Central memory CD8-positive, alpha-beta T cell (primary cell): ENCODE data around the gene HARS2.
"Not testable (repeated sequence)": the region's sequence is repeated elsewhere in the genome, so short reads cannot be mapped to it uniquely, and the experiment has no call there.

Experiments used
- ATAC-seq: fragments of 150-1000 bp; cut with Tn5 transposase; replicated peaks from 2 replicates; pipeline ENCODE4 v1.10.0; 2022; ENCODE audit warnings: mild to moderate bottlenecking, moderate FRiP score, moderate number of reproducible peaks; ENCODE audit not compliant: poor library complexity, severe bottlenecking; ENCODE audit errors: extremely low read depth
- DNase-seq, 2 donors: peaks; one replicate each; pipeline ENCODE4 v3.0.0; 2021; ENCODE audit warnings: low spot score in 2 of 2
- H3K27ac Mint-ChIP-seq: one replicate; pipeline ENCODE4 v1.8.0; 2022; ENCODE audit warnings: low read depth, mild to moderate bottlenecking, moderate library complexity, mixed read lengths
- H3K27me3 Mint-ChIP-seq: one replicate; pipeline ENCODE4 v1.8.0; 2022; ENCODE audit warnings: mixed read lengths
- H3K36me3 Mint-ChIP-seq: one replicate; pipeline ENCODE4 v1.8.0; 2022; ENCODE audit warnings: mild to moderate bottlenecking, moderate library complexity, mixed read lengths; ENCODE audit not compliant: insufficient read depth
- H3K4me1 Mint-ChIP-seq: one replicate; pipeline ENCODE4 v1.8.0; 2022; ENCODE audit warnings: mixed read lengths
- H3K4me3 Mint-ChIP-seq: one replicate; pipeline ENCODE4 v1.8.0; 2022; ENCODE audit warnings: mild to moderate bottlenecking, moderate library complexity, mixed read lengths
- H3K9me3 Mint-ChIP-seq: one replicate; pipeline ENCODE4 v1.8.0; 2022; ENCODE audit warnings: mixed read lengths

HARS2 gene

DNA sequence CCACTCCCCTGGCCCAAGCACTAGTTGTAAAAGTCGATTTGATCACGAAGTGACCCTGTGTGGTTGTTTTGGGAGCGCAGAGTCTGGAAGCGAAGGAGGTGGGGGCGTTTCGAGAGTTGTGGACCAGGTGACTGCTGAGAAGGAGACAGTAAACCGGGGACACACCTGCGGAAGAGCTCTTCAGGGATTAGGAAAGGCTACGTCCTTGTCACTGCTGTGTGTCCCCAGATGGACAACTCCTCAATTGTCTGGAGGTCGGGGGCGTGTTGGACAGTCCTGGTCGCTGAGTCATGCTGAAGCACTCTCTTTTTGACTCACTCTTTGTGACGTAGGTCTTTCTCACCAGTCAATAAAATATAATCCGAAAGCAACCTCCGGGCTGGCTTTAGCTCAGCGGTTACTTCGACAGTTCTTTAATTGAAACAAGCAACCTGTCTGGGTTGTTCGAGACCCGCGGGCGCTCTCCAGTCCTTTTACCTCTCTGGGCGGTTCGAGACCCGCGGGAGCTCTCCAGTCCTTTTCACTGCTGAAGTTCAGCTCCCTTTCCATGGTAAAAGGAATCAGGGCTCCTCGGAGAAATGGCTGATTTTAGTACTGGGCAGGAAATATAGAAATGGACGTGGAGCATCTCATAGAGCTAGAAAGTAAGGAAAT is 19.8 kb downstream of the HARS2 start:
- Mint-ChIP-seq H3K4me3 (peak overlapping the region; percentile 100), H3K9me3 (peaks cover 6% of the 10 kb centered on the region), H3K27ac (peak overlapping the region; percentile 100)

DNA sequence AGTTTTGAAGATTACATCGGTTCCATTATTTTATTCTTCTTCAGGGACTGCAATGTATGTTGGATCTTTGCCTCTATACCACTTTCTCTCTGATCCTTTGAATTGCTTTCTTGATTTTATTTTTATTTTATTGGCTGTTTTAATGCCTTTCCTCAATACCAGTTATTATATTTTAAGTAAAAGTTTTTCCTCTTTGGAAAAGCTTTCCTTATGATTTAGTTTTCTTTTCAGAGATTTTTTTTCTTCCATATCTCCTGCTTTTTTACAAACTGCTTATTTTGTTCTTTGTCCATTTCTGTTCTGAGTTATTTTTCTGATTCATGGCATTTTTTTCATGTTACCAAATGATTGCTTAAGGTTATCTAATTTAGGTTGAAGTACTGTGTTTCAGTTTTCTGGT is 20.5 kb downstream of the HARS2 start:
- DNase-seq (no peak), ATAC-seq (no peak)
- peaks cover 6% of the 10 kb centered on the region for H3K9me3 Mint-ChIP-seq
- H3K4me1 Mint-ChIP-seq, result peaks cover 23% of the 10 kb centered on the region
- H3K36me3 Mint-ChIP-seq, result peaks cover 26% of the 10 kb centered on the region
- peak overlapping the region; percentile 100 for H3K4me3 Mint-ChIP-seq
- peak overlapping the region; percentile 100 for H3K27ac Mint-ChIP-seq
- H3K27me3 Mint-ChIP-seq, result peaks cover 9% of the 10 kb centered on the region

More for the DNA sequence above, 19.8 kb downstream of the HARS2 start:
- Mint-ChIP-seq H3K4me1 (peaks cover 23% of the 10 kb centered on the region), H3K36me3 (peaks cover 34% of the 10 kb centered on the region), H3K27me3 (peaks cover 9% of the 10 kb centered on the region)
- peak; percentile 80 for ATAC-seq
- peak; percentile 80 to 92 for DNase-seq

DNA sequence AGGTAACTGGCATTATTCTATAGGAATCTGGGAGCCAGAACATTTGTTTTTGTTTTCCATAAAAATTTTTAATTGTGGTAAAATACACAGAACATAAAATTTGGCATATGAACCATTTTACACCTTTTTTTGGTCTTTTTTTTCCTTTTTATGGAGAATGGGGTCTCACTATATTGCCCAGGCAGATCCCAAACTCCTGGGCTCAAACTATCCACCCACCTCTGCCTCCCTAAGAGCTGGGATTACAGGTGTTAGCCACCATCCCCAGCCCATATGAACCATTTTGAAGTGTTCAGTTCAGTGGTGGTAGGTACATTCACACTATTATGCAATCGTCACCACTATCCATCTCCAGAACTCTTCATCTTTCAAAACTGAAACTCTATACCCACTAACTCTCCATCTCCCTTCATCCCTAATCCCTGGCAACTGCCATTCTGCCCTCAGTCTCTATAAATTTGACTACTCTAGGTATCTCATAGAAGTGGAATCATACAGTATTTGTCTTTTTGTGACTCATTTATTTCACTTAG is 22.4 kb downstream of the HARS2 start:
- Mint-ChIP-seq H3K4me3 (no peak overlapping the region), H3K4me1 (peaks cover 23% of the 10 kb centered on the region), H3K9me3 (peaks cover 6% of the 10 kb centered on the region), H3K27ac (no peak overlapping the region), H3K27me3 (peaks cover 9% of the 10 kb centered on the region), H3K36me3 (peaks cover 28% of the 10 kb centered on the region)
- ATAC-seq (no peak), DNase-seq (no peak)

DNA sequence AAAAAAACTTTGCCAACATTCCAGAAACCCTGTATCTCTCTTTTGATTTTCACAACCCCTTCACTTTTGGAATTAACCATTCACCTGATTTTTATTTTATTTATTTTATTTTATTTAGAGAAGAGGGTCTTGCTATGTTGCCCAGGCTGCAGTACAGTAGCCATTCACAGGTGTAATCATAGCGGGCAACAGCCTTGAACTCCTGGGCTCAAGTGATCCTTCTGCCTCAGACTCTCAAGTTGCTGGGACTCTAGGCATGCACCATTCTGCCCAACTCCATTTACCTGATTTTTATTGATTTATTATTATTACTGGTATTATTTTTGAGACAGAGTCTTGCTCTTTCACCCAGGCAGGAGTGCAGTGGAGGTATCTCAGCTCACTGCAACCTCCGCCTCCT is 25.0 kb downstream of the HARS2 start:
- peaks cover 13% of the 10 kb centered on the region for H3K36me3 Mint-ChIP-seq
- not testable (repeated sequence) for H3K9me3 Mint-ChIP-seq, ATAC-seq, H3K4me3 Mint-ChIP-seq, H3K4me1 Mint-ChIP-seq, H3K27me3 Mint-ChIP-seq, H3K27ac Mint-ChIP-seq, DNase-seq

DNA sequence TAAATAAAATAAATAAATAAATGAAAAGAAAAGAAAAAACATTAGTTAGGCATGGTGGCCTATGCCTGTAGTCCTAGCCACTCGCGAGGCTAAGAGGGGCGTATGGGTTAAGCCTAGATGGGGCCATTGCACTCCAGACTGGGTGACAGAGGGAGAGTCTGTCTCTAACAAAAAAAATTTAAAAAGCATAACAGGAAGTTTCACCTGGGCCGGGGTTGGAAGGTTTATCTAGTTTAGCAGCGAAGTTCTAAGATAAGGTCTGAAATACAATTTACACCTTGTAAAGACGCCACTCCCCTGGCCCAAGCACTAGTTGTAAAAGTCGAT is 27.0 kb downstream of the HARS2 start:
- Mint-ChIP-seq H3K27me3 (peaks cover 5% of the 10 kb centered on the region), H3K4me3 (no peak overlapping the region), H3K36me3 (peaks cover 7% of the 10 kb centered on the region), H3K4me1 (no peaks in the 10 kb centered on the region), H3K27ac (no peak overlapping the region), H3K9me3 (no peaks in the 10 kb centered on the region)
- ATAC-seq, result no peak
- no peak for DNase-seq

DNA sequence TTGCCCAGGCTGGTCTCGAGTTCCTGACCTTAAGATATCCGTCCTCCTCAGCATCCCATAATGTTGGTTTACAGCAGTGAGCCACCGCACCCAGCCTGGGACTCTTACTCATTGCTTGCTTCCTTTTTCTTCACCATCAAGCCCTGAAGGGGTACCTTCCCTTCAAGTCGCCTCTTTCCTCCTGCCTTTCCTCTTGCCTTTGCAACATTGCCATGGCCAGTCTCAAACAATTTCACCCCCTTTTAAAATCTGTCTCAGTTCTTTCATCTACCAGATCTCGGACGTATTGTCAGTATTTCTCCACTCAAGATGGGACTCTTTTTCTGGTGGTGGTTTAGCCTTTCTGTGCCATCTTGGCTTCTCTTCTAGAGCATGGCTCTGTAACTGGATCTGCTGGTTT is 29.5 kb downstream of the HARS2 start:
- not testable (repeated sequence) for H3K9me3 Mint-ChIP-seq, ATAC-seq, DNase-seq, H3K4me3 Mint-ChIP-seq, H3K4me1 Mint-ChIP-seq, H3K27ac Mint-ChIP-seq
- Mint-ChIP-seq H3K27me3 (peaks cover 11% of the 10 kb centered on the region), H3K36me3 (peaks cover 11% of the 10 kb centered on the region)

DNA sequence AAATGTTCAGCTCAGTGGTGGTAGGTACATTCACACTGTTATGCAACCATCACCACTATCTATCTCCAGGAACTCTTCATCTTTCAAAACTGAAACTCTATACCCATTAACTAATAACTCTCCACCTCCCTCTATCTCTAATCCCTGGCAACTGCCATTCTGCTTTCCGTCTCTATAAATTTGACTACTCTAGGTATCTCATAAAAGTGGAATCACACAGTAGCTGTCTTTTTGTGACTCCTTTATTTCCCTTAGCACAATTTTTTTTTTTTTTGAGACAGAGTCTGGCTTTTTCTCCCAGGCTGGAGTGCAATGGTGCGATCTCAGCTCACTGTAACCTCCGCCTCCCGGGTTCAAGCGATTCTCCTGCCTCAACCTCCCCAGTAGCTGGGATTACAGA is 30.1 kb downstream of the HARS2 start:
- not testable (repeated sequence) for H3K27ac Mint-ChIP-seq, DNase-seq, H3K4me1 Mint-ChIP-seq, H3K9me3 Mint-ChIP-seq, H3K4me3 Mint-ChIP-seq, ATAC-seq
- H3K36me3 Mint-ChIP-seq, result peaks cover 17% of the 10 kb centered on the region
- peaks cover 16% of the 10 kb centered on the region for H3K27me3 Mint-ChIP-seq

DNA sequence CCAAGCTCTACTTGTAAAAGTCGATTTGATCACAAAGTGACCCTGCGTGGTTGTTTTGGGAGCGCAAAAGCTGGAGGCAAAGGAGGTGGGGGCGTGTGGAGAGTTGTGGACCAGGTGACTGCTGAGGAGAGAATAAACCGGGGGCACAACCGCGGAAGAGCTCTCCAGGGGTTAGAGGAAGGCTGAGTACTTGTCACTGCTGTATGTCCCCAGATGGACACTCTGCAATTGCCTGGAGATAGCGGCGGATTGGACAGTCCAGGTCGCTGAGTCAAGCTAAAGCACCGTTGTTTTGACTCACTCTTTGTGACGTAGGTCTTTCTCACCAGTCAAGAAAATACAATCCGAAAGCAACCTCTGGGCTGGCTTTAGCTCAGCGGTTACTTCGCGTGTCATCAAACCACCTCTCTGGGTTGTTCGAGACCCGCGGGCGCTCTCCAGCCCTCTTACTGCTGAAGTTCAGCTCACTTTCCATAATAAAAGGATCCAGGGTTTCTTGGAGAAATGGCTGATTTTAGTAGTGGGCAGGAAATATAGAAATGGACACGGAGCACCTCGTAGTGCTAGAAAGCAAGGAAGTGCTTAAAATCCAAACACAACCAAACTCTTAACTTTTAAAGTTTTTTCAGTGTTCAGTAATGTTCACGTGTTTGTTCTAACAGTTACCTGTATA is 34.7 kb downstream of the HARS2 start:
- peak overlapping the region; percentile 69 for H3K4me3 Mint-ChIP-seq

DNA sequence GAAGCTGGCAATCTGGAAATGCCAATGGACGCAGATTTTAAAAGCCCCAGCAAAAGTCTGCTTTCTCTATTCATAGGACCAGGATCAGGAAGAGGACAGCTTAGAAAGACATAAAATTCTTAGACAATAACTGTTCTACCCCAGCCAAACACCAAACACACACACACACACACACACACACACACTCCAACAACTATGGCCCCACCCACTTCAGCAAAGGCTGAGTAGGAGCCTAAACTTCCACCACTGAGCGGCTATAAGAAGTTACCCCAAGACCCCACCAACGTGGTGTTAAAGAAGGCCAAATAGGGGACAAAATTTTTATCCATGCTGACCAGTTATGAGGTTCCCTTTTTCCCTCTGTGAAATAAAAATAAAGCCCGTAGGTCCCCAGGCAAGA is 41.8 kb downstream of the HARS2 start:
- Mint-ChIP-seq H3K9me3 (no peaks in the 10 kb centered on the region), H3K36me3 (no peaks in the 10 kb centered on the region), H3K27me3 (peaks cover 61% of the 10 kb centered on the region), H3K4me1 (no peaks in the 10 kb centered on the region), H3K27ac (no peak overlapping the region), H3K4me3 (no peak overlapping the region)
- no peak for DNase-seq
- ATAC-seq, result no peak

More for the DNA sequence above, 34.7 kb downstream of the HARS2 start:
- Mint-ChIP-seq H3K27me3 (peaks cover 13% of the 10 kb centered on the region), H3K36me3 (peaks cover 18% of the 10 kb centered on the region), H3K9me3 (no peaks in the 10 kb centered on the region), H3K27ac (peak overlapping the region; percentile 97), H3K4me1 (peaks cover 14% of the 10 kb centered on the region)
- DNase-seq, result peak; percentile 54 to 58
- peak; percentile 88 for ATAC-seq

DNA sequence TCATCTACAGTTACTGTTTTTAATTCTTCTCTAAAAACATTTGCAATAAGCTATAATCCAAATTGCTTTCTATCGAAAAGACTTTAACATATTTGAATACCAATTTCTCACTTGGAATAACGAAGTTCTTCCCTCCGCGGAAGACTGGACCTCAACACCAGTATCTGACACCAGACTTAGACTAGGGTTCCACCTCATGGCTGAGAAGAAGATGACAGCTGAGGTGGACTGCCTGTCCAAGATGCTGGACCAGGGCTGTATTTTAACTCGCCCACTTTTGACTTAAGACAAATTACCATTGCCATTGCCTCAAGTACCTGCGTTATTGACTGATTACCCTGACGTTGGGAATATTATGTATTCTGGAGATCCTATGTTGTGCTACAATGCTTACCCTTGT is 43.1 kb downstream of the HARS2 start:
- H3K9me3 Mint-ChIP-seq, result no peaks in the 10 kb centered on the region
- H3K27me3 Mint-ChIP-seq, result peaks cover 65% of the 10 kb centered on the region
- no peak overlapping the region for H3K4me3 Mint-ChIP-seq
- H3K4me1 Mint-ChIP-seq, result no peaks in the 10 kb centered on the region
- no peaks in the 10 kb centered on the region for H3K36me3 Mint-ChIP-seq
- ATAC-seq (no peak), DNase-seq (no peak)
- H3K27ac Mint-ChIP-seq, result no peak overlapping the region

DNA sequence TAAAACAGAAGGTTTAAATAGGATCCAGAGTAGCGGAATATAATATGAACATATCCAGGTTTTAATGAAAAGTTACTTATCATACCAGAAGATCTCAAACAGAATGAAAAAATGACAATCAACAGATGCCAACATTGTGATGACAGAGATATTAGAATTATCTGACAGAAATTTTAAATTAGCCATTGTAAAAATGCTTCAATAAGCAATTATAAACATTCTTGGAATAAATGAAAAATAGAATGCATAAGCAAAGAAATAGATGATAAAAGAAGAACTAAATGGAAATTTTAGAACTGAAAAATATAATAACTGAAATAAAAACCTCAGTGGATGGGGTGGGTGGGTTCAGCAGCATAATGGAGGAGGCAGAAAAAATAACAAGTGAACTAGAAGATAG is 46.2 kb downstream of the HARS2 start:
- no peaks in the 10 kb centered on the region for H3K4me1 Mint-ChIP-seq
- no peak overlapping the region for H3K4me3 Mint-ChIP-seq
- H3K27me3 Mint-ChIP-seq, result peaks cover 67% of the 10 kb centered on the region
- H3K9me3 Mint-ChIP-seq, result no peaks in the 10 kb centered on the region
- DNase-seq (no peak), ATAC-seq (no peak)
- no peaks in the 10 kb centered on the region for H3K36me3 Mint-ChIP-seq
- no peak overlapping the region for H3K27ac Mint-ChIP-seq

DNA sequence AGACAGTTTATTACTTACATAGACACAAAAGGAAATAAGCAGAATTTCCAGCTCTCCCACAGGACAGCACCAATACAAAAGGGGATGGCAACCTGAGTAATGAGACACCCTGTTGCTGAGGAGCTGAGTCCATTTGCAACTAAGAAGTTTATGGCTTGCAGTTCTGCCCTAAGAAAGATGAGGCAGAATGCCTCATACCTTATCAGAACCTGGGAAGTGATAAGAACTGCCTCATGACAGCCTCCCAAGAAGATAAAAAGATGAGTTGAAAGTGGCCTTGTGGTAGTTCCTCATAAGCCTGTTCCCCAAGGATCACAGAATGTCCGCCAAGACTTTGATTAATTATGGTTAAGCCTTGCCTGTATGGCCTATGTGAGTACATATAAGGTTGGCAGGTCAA is 50.7 kb downstream of the HARS2 start:
- H3K27me3 Mint-ChIP-seq, result peaks cover 28% of the 10 kb centered on the region
- H3K9me3 Mint-ChIP-seq, result peaks cover under 1% of the 10 kb centered on the region
- H3K4me3 Mint-ChIP-seq, result no peak overlapping the region
- no peak for DNase-seq
- no peaks in the 10 kb centered on the region for H3K4me1 Mint-ChIP-seq
- no peak overlapping the region for H3K27ac Mint-ChIP-seq
- H3K36me3 Mint-ChIP-seq, result no peaks in the 10 kb centered on the region
- ATAC-seq, result no peak
